Prostate gland (tissue), 2 donors: ENCODE results near the gene GYPE. TPM values are rescaled to one million over a fixed set of nuclear protein-coding genes. Genes with fewer than 3 reads are reported as not detected.
"Not testable (repeated sequence)": the region's sequence is repeated elsewhere in the genome, so short reads cannot be mapped to it uniquely, and the experiment has no call there.

Experiments used
- DNase-seq: peaks from one replicate; pipeline ENCODE4 v3.0.0-alpha.2; 2019; ENCODE audit warnings: low spot score
- H3K27ac ChIP-seq, 2 donors: fragments of 200-600 bp; sonication (generic); 2 replicates each; pipeline ENCODE4 v1.5.1; 2017 to 2019
- H3K27me3 ChIP-seq: fragments of 200-600 bp; sonication (generic); replicated peaks from 2 replicates; pipeline ENCODE4 v1.5.1; 2019; ENCODE audit not compliant: insufficient read depth
- H3K36me3 ChIP-seq, 2 donors: fragments of 200-600 bp; sonication (generic); 1 replicate in 1 of 2; 2 replicates in 1 of 2; pipeline versions ENCODE4 v1.5.1 to v1.8.1; 2017 to 2019
- H3K4me1 ChIP-seq: fragments of 200-600 bp; sonication (generic); replicated peaks from 2 replicates; pipeline ENCODE4 v1.5.1; 2019
- H3K4me3 ChIP-seq, 2 donors: fragments of 200-600 bp; sonication (generic); 2 replicates each; pipeline ENCODE4 v1.5.1; 2017 to 2019
- H3K9me3 ChIP-seq: fragments of 200-600 bp; sonication (generic); 2 replicates; pipeline ENCODE4 v1.5.1; 2017
- POLR2A ChIP-seq: fragments of 450-650 bp; IDR thresholded peaks from one replicate; pipeline ENCODE4 v1.6.1; 2016; ENCODE audit warnings: antibody characterized with exemption, mild to moderate bottlenecking
- POLR2AphosphoS5 ChIP-seq: sonication (generic); formaldehyde crosslinking; IDR thresholded peaks from one replicate; pipeline ENCODE4 v1.6.1; 2017; ENCODE audit warnings: antibody characterized with exemption
- WGBS: methylation state at CpG from one replicate; pipeline ENCODE4 v1.1.5; 2018; 5-methylcytosine and 5-hydroxymethylcytosine counted together
- intact Hi-C: fragments of 100-400 bp; cut with DNase I; formaldehyde crosslinking; loops from one replicate; pipeline ENCODE4 v1.14.2; 2022
- total RNA-seq, 2 donors: library from RNA; depleted of rRNA; stranded (reverse); fragments of >200 nt; gene quantifications; one replicate each; pipeline ENCODE4 v1.1.0, GENCODE V29; 2016
- TF ChIP-seq, protein P1 (sequence below), 4 experiments: fragments of 200-600 bp in 2 of 4; fragments of 450-650 bp in 2 of 4; sonication (generic) in 2 of 4; IDR thresholded peaks; 1 replicate in 3 of 4; 2 replicates in 1 of 4; pipeline ENCODE4 v1.5.1; 2016 to 2019; ENCODE audit warnings: antibody characterized with exemption in 4 of 4, mild to moderate bottlenecking in 2 of 4, moderate library complexity in 2 of 4

GYPE gene
- total RNA-seq, 2 donors from 2014 or later: 0.46 TPM; not detected in 1

DNA sequence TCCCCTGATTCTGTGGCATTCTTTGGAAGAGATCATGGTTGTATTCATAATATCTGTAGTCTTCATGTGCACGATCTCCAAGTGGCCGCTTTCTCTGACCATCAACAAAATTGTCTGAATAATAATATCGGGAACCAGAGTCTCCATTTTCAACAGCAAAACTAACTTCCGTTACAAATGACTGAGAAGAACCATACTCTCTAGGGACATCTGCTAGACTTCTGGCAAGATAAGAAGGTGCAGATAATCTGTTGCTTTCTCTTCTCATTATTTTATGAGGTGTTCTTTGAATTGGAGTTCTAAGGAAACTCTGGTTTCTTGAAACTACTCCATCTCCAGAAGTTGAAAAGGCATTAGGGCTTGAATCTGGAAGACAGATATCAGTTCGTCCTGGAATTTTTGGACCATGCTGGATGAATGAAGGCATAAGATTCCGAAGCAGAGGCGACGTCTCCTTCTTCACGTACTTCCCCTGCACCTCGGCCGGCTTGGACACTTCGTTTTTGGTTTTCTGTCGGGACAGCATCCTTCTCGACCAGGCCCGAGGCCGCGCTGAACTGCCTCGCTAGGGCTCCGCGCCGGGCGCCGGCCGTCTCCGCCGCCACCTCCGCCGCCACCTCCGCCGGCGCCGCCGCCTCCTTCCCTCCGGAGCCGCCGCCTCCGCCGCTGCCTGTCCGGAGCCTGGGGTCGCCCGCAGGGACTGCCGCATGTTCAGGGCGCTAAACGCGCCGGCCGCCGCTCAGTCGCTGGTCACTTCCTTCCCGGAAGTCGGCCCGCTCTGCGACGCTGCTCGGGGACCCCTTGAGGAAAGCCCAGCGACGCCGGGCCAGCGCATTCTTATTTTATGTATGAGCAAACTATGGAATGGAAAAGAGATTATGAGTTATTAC is 6.4 kb upstream of the GYPE start:
- 29% methylated on average over 59 of the region's 59 CpGs for WGBS
- H3K27ac ChIP-seq, H3K4me1 ChIP-seq, H3K9me3 ChIP-seq, H3K36me3 ChIP-seq, H3K27me3 ChIP-seq: not testable (repeated sequence)
- intact Hi-C loops: loop anchor here (10.0 kb wide), 1 partner anchor 357 kb away; no protein-coding TSS in a partner anchor
- DNase-seq: peak; percentile 4
- H3K4me3 ChIP-seq: peak overlapping the region; percentile 8 to 18

DNA sequence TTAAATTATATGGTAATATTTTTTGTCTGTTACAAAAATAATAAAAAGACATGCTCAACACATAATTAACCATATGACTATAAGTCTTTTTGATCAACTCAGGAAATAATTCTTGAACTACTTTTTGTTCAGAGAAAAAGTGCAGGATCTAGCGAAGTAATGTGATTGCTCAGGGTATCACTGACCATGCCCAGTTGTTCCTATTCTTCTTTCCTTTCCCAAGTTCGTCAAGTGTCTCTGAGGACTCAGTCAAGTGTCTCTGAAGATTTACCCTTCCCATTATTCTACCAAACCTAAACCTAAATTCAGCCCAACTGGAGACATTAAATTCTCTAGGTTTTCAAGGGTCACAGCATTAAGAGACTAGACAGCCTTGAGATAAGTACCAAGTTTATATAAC is 5.5 kb upstream of the GYPE start:
- not testable (repeated sequence) for H3K9me3 ChIP-seq, H3K4me3 ChIP-seq, H3K4me1 ChIP-seq, H3K36me3 ChIP-seq, DNase-seq, H3K27me3 ChIP-seq, H3K27ac ChIP-seq
- intact Hi-C loops: loop anchor here (10.0 kb wide), 1 partner anchor 356 kb away; no protein-coding TSS in a partner anchor
- 72% methylated on average over 2 of the region's 2 CpGs for WGBS

DNA sequence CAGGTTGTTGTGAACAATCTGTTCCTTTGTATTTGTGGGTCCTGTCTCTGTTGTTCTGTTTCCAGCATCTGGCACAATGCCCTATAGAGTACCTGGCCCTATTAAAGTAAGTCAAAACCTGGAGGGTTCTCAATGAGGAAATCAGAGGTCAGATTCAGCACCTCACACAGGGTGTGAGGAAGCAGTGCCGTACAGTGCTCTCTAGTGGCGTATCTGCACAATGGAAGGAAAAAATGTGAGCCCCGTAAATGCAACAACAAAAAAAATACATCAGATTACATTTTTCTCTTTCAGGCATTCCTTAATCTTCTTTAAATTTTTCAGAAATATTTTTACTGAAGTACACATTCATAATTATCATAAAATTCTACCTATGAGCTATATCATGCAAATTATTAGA is 2.5 kb upstream of the GYPE start:
- H3K27ac ChIP-seq, H3K4me3 ChIP-seq, H3K36me3 ChIP-seq, intact Hi-C loops, H3K27me3 ChIP-seq, DNase-seq, H3K9me3 ChIP-seq, H3K4me1 ChIP-seq: not testable (repeated sequence)
- WGBS: 24% methylated on average over 3 of the region's 3 CpGs

DNA sequence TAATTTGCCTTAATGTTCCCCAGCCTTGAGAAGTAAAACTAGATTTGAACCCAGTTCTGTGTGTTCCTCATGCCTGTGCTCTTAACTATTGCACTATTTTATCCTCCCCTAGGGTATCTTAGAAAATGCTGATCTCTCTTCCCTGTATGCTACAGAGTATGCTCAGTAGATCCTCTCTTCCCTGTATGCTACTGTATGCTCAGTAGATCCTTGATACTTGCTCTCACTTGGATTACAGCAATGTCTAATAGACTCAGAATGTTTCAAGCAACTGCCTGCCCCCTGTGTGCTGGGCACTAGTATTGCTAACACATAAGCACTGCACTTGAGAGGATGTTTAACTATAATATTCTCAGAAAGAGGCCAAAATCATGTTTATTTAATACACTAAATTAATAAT is 928 bp downstream of the GYPE start:
- H3K36me3 ChIP-seq, H3K4me1 ChIP-seq, DNase-seq, H3K4me3 ChIP-seq, H3K27me3 ChIP-seq, intact Hi-C loops, H3K27ac ChIP-seq, H3K9me3 ChIP-seq: not testable (repeated sequence)

DNA sequence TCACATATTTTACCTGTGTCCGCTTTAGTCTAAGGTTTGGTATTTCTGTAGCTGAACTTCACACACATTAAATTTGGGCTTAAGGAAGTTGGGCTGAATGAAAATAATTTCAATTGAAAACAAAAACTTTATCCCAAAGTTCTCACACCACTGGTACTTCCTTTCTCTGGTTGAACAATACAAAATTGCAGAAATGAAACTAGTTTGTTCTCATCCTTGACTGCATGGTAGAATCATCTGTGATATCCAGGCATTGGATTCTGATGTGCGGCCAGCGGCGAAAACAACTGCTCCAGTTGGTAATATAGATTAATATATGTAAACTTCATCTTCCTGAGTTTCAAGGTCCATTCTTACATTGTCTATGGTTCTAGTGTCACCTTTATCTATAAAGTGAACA is 15.0 kb downstream of the GYPE start:
- H3K4me1 ChIP-seq, H3K27me3 ChIP-seq, DNase-seq, H3K9me3 ChIP-seq, H3K4me3 ChIP-seq, H3K27ac ChIP-seq, H3K36me3 ChIP-seq, intact Hi-C loops: not testable (repeated sequence)
- 71% methylated on average over 4 of the region's 4 CpGs for WGBS

DNA sequence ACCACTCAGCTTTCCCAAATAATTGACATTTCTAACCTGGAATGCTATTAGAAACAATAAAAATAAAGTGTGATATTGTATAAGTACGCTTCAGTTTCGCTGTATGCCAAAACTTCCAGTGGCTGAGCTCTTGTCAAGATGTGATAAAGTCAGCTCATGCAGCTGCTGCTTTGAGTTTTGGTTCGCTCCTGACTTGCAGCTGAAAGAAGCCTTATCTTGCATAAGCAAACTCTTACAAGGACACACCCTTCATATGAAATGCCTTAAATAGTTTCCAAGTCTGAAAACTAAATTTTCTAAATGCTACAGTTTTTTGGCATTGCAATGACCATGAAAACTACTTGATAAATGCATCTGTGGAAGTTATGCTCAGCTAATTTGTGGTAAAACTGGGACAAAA is 17.2 kb downstream of the GYPE start:
- H3K4me3 ChIP-seq, DNase-seq, H3K27me3 ChIP-seq, H3K4me1 ChIP-seq, intact Hi-C loops, H3K36me3 ChIP-seq, H3K27ac ChIP-seq, H3K9me3 ChIP-seq: not testable (repeated sequence)
- WGBS: 83% methylated on average over 2 of the region's 3 CpGs

DNA sequence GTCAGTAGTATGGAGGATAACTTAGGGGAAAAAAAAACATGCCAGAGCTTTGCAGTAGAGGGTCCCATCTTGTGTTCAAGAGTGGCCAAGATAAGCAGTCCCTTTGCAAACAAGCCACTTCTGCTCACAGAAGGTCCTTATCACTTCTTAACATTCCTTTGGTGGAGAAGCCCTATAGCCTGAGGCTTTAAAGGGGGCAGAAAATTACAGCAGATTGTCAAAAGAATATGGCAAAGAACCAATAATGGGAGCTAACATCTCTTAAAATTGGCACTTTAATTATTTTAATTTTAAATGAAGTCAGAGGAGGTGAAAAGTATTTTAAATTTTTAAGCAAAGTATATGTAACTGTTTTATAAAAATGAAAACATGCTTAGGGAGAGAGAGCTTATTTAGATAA is 20.4 kb downstream of the GYPE start:
- H3K4me1 ChIP-seq, H3K4me3 ChIP-seq, H3K27ac ChIP-seq, intact Hi-C loops, DNase-seq, H3K9me3 ChIP-seq, H3K27me3 ChIP-seq, H3K36me3 ChIP-seq: not testable (repeated sequence)

DNA sequence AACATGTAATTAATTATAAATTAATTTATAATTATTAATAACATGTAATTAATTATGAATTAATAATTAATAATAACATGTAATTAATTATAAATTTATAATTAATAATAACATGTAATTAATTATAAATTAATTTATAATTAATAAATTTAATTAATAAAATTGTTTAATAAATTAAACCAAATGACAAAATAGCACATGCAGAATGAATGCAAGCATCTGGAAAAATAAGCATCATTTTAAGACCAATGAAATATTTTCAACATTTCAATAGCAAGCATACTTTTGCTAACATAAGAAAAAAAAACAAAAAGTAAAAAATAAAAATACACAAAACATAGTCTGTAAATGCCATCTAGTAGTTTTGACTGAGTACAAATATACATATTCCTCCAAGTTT is 21.8 kb downstream of the GYPE start:
- Histone ChIP-seq H3K4me1 (no peaks in the 10 kb centered on the region), H3K9me3 (no peaks in the 10 kb centered on the region), H3K27ac (no peak overlapping the region), H3K36me3 (no peaks in the 10 kb centered on the region), H3K27me3 (no peaks in the 10 kb centered on the region), H3K4me3 (no peak overlapping the region)
- intact Hi-C loops: no loop called here
- no peak for DNase-seq
- TF ChIP-seq POLR2A: no peak
- TF ChIP-seq, protein P1, sequence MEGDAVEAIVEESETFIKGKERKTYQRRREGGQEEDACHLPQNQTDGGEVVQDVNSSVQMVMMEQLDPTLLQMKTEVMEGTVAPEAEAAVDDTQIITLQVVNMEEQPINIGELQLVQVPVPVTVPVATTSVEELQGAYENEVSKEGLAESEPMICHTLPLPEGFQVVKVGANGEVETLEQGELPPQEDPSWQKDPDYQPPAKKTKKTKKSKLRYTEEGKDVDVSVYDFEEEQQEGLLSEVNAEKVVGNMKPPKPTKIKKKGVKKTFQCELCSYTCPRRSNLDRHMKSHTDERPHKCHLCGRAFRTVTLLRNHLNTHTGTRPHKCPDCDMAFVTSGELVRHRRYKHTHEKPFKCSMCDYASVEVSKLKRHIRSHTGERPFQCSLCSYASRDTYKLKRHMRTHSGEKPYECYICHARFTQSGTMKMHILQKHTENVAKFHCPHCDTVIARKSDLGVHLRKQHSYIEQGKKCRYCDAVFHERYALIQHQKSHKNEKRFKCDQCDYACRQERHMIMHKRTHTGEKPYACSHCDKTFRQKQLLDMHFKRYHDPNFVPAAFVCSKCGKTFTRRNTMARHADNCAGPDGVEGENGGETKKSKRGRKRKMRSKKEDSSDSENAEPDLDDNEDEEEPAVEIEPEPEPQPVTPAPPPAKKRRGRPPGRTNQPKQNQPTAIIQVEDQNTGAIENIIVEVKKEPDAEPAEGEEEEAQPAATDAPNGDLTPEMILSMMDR (IDR thresholded peaks at IDR 0.05): no peak
- TF ChIP-seq POLR2AphosphoS5: no peak
